ENCODE measurements around the gene SMAD9. TPM values are rescaled to one million over a fixed set of nuclear protein-coding genes. Genes with fewer than 3 reads are reported as not detected.

Gene SMAD9
- total RNA-seq, 3 donors from 2014 or later (not counting 1 experiment from before 2014, with no cell fraction given) = not detected

DNA sequence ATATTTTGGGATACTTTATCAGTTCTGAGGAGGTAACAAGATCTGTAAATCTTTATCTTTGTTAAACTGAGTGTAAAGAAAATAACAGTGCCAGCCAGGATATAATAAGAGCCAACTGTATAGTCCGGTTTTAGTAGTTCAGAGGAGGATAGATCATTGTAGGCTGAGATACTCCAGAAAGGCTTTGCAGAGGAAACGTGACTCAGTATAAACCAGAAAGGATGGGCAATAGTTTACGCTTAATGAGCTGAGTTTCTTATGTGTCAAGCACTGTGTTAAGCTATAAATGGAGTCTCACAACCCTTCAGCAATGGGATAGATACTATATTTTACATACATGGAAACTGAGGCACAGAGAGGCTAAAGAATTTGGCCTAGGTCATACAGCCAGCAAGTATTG is 97.3 kb downstream of the SMAD9 start:
- Mint-ChIP-seq H3K4me1 (peaks cover 45 to 51% of the 10 kb centered on the region in 2 donors), H3K27me3 (ENCODE audit: low read depth in 2 of 2) (no peaks in the 10 kb centered on the region), H3K36me3 (no peaks in the 10 kb centered on the region), H3K9me3 (no peaks in the 10 kb centered on the region), H3K27ac (peak overlapping the region; percentile 3 to 61), H3K4me3 (no peak overlapping the region)
- WGBS (ENCODE audit: insufficient coverage) = 85% methylated on average over 3 of the region's 3 CpGs
- no peak overlapping the region for H3K4me3 ChIP-seq (ENCODE audit: low read length)
- H3K27ac ChIP-seq (ENCODE audit: low read length) = no peak overlapping the region
- intact Hi-C loops (cut with micrococcal nuclease) = no loop called here
- no peaks in the 10 kb centered on the region for H3K9me3 ChIP-seq (ENCODE audit: control insufficient read depth, insufficient read depth, low read length)
- DNase-seq (no peak), ATAC-seq (no peak)
- H3K4me1 ChIP-seq (ENCODE audit: control insufficient read depth, insufficient read depth, low read length) = peaks cover 19% of the 10 kb centered on the region
- TF ChIP-seq, protein P1, sequence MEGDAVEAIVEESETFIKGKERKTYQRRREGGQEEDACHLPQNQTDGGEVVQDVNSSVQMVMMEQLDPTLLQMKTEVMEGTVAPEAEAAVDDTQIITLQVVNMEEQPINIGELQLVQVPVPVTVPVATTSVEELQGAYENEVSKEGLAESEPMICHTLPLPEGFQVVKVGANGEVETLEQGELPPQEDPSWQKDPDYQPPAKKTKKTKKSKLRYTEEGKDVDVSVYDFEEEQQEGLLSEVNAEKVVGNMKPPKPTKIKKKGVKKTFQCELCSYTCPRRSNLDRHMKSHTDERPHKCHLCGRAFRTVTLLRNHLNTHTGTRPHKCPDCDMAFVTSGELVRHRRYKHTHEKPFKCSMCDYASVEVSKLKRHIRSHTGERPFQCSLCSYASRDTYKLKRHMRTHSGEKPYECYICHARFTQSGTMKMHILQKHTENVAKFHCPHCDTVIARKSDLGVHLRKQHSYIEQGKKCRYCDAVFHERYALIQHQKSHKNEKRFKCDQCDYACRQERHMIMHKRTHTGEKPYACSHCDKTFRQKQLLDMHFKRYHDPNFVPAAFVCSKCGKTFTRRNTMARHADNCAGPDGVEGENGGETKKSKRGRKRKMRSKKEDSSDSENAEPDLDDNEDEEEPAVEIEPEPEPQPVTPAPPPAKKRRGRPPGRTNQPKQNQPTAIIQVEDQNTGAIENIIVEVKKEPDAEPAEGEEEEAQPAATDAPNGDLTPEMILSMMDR (IDR thresholded peaks at IDR 0.05) = no peak
- no peaks in the 10 kb centered on the region for H3K27me3 ChIP-seq (ENCODE audit: control insufficient read depth, insufficient read depth, low read length)
- H3K36me3 ChIP-seq (ENCODE audit: control insufficient read depth, insufficient read depth, low read length) = peaks cover 13% of the 10 kb centered on the region

DNA sequence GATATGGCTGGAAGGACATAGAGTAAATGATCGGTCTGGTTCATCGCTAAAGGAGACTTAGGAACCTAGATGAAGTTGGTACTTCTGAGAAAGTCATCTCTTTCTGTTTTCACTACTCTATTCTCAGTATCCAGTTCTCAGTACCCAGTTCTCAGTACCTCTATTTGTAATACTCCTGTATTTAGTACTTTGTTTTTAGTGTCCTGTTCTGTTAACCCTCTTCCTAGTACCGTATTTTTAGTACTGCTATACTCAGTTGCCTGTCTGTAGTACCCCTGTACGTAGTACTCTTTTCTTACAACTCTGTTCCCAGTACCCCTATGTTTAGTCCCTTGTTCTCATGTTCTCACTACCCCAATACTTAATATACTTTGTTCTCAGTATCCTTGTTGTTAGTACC is 99.8 kb downstream of the SMAD9 start:
- intact Hi-C loops (cut with micrococcal nuclease) = loop anchor here (2.0 kb wide), 1 partner anchor 473 kb away; the partner anchor contains the start of gene SPART
- no peaks in the 10 kb centered on the region for H3K9me3 Mint-ChIP-seq
- H3K27me3 ChIP-seq (ENCODE audit: control insufficient read depth, insufficient read depth, low read length) = no peaks in the 10 kb centered on the region
- H3K36me3 Mint-ChIP-seq = no peaks in the 10 kb centered on the region
- peak overlapping the region; percentile 95 for H3K4me3 Mint-ChIP-seq
- H3K27me3 Mint-ChIP-seq (ENCODE audit: low read depth in 2 of 2) = peaks cover 10% of the 10 kb centered on the region in 2 donors
- H3K27ac ChIP-seq (ENCODE audit: low read length) = no peak overlapping the region
- H3K27ac Mint-ChIP-seq = peak overlapping the region; percentile 87 to 90
- H3K4me3 ChIP-seq (ENCODE audit: low read length) = peak overlapping the region; percentile 78
- H3K4me1 ChIP-seq (ENCODE audit: control insufficient read depth, insufficient read depth, low read length) = peaks cover 19% of the 10 kb centered on the region
- 48% methylated on average over 3 of the region's 4 CpGs for WGBS (ENCODE audit: insufficient coverage)
- TF ChIP-seq, protein P1 (IDR thresholded peaks at IDR 0.05) = no peak
- no peaks in the 10 kb centered on the region for H3K36me3 ChIP-seq (ENCODE audit: control insufficient read depth, insufficient read depth, low read length)
- no peak for ATAC-seq
- no peaks in the 10 kb centered on the region for H3K9me3 ChIP-seq (ENCODE audit: control insufficient read depth, insufficient read depth, low read length)
- DNase-seq = peak in 1 of 2 donors; percentile 6
- peaks cover 45 to 51% of the 10 kb centered on the region in 2 donors for H3K4me1 Mint-ChIP-seq

GRCh38 chr13:36819739-36820090 is 100.3 kb downstream of the SMAD9 start:
- peaks cover 10 to 15% of the 10 kb centered on the region in 2 donors for H3K27me3 Mint-ChIP-seq (ENCODE audit: low read depth in 2 of 2)
- peak overlapping the region; percentile 80 for H3K27ac ChIP-seq (ENCODE audit: low read length)
- peak overlapping the region; percentile 78 for H3K4me3 ChIP-seq (ENCODE audit: low read length)
- peak overlapping the region; percentile 95 for H3K4me3 Mint-ChIP-seq
- H3K4me1 ChIP-seq (ENCODE audit: control insufficient read depth, insufficient read depth, low read length) = peaks cover 19% of the 10 kb centered on the region
- peak in 2 of 3 donors; percentile 4 to 6 for ATAC-seq
- no peaks in the 10 kb centered on the region for H3K9me3 ChIP-seq (ENCODE audit: control insufficient read depth, insufficient read depth, low read length)
- peaks cover 45 to 46% of the 10 kb centered on the region in 2 donors for H3K4me1 Mint-ChIP-seq
- no peaks in the 10 kb centered on the region for H3K27me3 ChIP-seq (ENCODE audit: control insufficient read depth, insufficient read depth, low read length)
- peak in 1 of 2 donors; percentile 56 for DNase-seq
- H3K36me3 Mint-ChIP-seq = no peaks in the 10 kb centered on the region
- H3K9me3 Mint-ChIP-seq = no peaks in the 10 kb centered on the region
- H3K27ac Mint-ChIP-seq = peak overlapping the region; percentile 87 to 90
- H3K36me3 ChIP-seq (ENCODE audit: control insufficient read depth, insufficient read depth, low read length) = no peaks in the 10 kb centered on the region
- intact Hi-C loops (cut with micrococcal nuclease) = loop anchor here (2.0 to 5.0 kb wide), 2 partner anchors 178 to 473 kb away; partner anchors contain the start of genes ALG5 and SPART
- under 1% methylated on average over 20 of the region's 20 CpGs for WGBS (ENCODE audit: insufficient coverage)
- TF ChIP-seq, protein P1 (IDR thresholded peaks at IDR 0.05) = no peak
